H1 (cell line): Measurements from ENCODE around the gene NR2F6. TPM values are rescaled to one million over a fixed set of nuclear protein-coding genes. Genes with fewer than 3 reads are reported as not detected.

Experiments
- BACH1 ChIP-seq: IDR thresholded peaks from 2 replicates; pipeline ENCODE4 v1.6.1; 2012; ENCODE audit warnings: low read length, improper control_type of control experiment
- NANOG ChIP-seq: IDR thresholded peaks from 2 replicates; pipeline ENCODE4 v1.6.1; 2011; ENCODE audit warnings: low read length, low read depth, mild to moderate bottlenecking, inconsistent platforms; ENCODE audit not compliant: insufficient read depth, poor library complexity, severe bottlenecking
- RBBP5 ChIP-seq: IDR thresholded peaks from 2 replicates; pipeline ENCODE4 v1.7.1; 2012; ENCODE audit warnings: low read depth, mild to moderate bottlenecking, inconsistent platforms, low read length, moderate library complexity, borderline replicate concordance
- USF2 ChIP-seq: IDR thresholded peaks from 2 replicates; pipeline ENCODE4 v1.6.1; 2011; ENCODE audit warnings: low read length, improper control_type of control experiment
- polyA plus RNA-seq, 7 experiments: library from polyadenylated mRNA; depleted of rRNA in 3 of 7; stranded (reverse) in 5 of 7; unstranded in 2 of 7; fragments of >200 nt in 5 of 7; fragments of 200-250 nt in 2 of 7; gene quantifications; 1 replicate in 5 of 7; 2 replicates in 1 of 7; 4 replicates in 1 of 7; pipeline versions ENCODE4 v1.2.1 to v1.2.3, GENCODE V29; 2011 to 2013; ENCODE audit warnings: missing spikeins in 2 of 7, mixed read lengths in 2 of 7
- total RNA-seq: library from RNA; stranded (reverse); fragmentation: NEBNext Ultra II Directional; extraction: Animal tissue kit (Norgen Biotek cat#: 25700); gene quantifications from 2 replicates; pipeline ENCODE4 v1.2.1, GENCODE V29; 2021

NR2F6 gene
- total and polyA plus RNA-seq, 2 of the 8 experiments (the other 6 are each of a cell fraction or from before 2014, with no cell fraction given): 99.7 to 114 TPM

GRCh38 chr19:17254636-17255035 is 8.9 kb upstream of the NR2F6 start (continued):
- no peak for TF ChIP-seq NANOG
- TF ChIP-seq USF2: no peak
- no peak for TF ChIP-seq BACH1
- TF ChIP-seq RBBP5: no peak
- TF ChIP-seq, all 59 proteins: peak for 0
